Measurements from ENCODE around the gene PTHLH. TPM values are rescaled to one million over a fixed set of nuclear protein-coding genes. Genes with fewer than 3 reads are reported as not detected.

Gene PTHLH
- total and polyA plus RNA-seq, 2 experiments from 2014 or later = not detected

GRCh38 chr12:27982385-27982784 is 9.9 kb upstream of the PTHLH start:
- ATAC-seq (no peak), DNase-seq (ENCODE audit: low spot score) (no peak)
- Histone ChIP-seq H3K27me3 (ENCODE audit: insufficient read depth) (peaks cover 26% of the 10 kb centered on the region), H3K4me1 (ENCODE audit: insufficient read depth) (peaks cover 12% of the 10 kb centered on the region), H3K79me2 (replicated peaks; ENCODE audit: insufficient read depth) (no peaks in the 10 kb centered on the region), H3K4me2 (no peak overlapping the region), H3F3A (replicated peaks; ENCODE audit: low read depth) (no peaks in the 10 kb centered on the region), H3K36me3 (ENCODE audit: insufficient read depth) (no peaks in the 10 kb centered on the region), H4K20me1 (replicated peaks; ENCODE audit: insufficient read depth) (no peaks in the 10 kb centered on the region), H2AFZ (no peak overlapping the region), H3K9me2 (ENCODE audit: insufficient read depth) (no peaks in the 10 kb centered on the region), H3K4me3 (no peak overlapping the region), H3K27ac (ENCODE audit: low read depth) (no peak overlapping the region)
- Mint-ChIP-seq H3K4me1 (no peaks in the 10 kb centered on the region), H3K27me3 (ENCODE audit: insufficient read depth, low read depth, poor library complexity) (peaks cover 11% of the 10 kb centered on the region), H3K9me3 (no peaks in the 10 kb centered on the region), H3K36me3 (ENCODE audit: low read depth) (no peaks in the 10 kb centered on the region), H3K27ac (no peak overlapping the region), H3K4me3 (no peak overlapping the region)
- TF ChIP-seq NANOG (IDR thresholded peaks at IDR 0.05; ENCODE audit: borderline replicate concordance) = no peak
- TF ChIP-seq JUNB (IDR thresholded peaks at IDR 0.05; ENCODE audit: unreplicated experiment) = no peak
- TF ChIP-seq ZNF331 (CRISPR knock-in tag; IDR thresholded peaks at IDR 0.05; ENCODE audit: low read depth) = no peak
- TF ChIP-seq EZH2phosphoT487 (IDR thresholded peaks at IDR 0.05; ENCODE audit: unreplicated experiment) = no peak
- TF ChIP-seq CTCF (conservative IDR thresholded peaks at IDR 0.05; ENCODE audit: low read depth in 2 of 2) = no peak
- no peak for TF ChIP-seq CREB1 (CRISPR knock-in tag; IDR thresholded peaks at IDR 0.05; ENCODE audit: low read depth)

GRCh38 chr12:27981874-27982273 is 9.3 kb upstream of the PTHLH start:
- Mint-ChIP-seq H3K36me3 (ENCODE audit: low read depth) (no peaks in the 10 kb centered on the region), H3K27me3 (ENCODE audit: insufficient read depth, low read depth, poor library complexity) (peaks cover 15% of the 10 kb centered on the region), H3K27ac (no peak overlapping the region), H3K4me1 (no peaks in the 10 kb centered on the region), H3K9me3 (no peaks in the 10 kb centered on the region), H3K4me3 (no peak overlapping the region)
- peaks cover 12% of the 10 kb centered on the region for H3K4me1 ChIP-seq (ENCODE audit: insufficient read depth)
- DNase-seq (ENCODE audit: low spot score) (no peak), ATAC-seq (no peak)
- no peak overlapping the region for H3K4me2 ChIP-seq
- no peak overlapping the region for H2AFZ ChIP-seq
- H3F3A ChIP-seq (replicated peaks; ENCODE audit: low read depth) = no peaks in the 10 kb centered on the region
- H3K9me2 ChIP-seq (ENCODE audit: insufficient read depth) = no peaks in the 10 kb centered on the region
- H3K27me3 ChIP-seq (ENCODE audit: insufficient read depth) = peaks cover 31% of the 10 kb centered on the region
- H4K20me1 ChIP-seq (replicated peaks; ENCODE audit: insufficient read depth) = no peaks in the 10 kb centered on the region
- H3K4me3 ChIP-seq = no peak overlapping the region
- TF ChIP-seq ETS1 (IDR thresholded peaks at IDR 0.05) (no peak), NANOG (IDR thresholded peaks at IDR 0.05; ENCODE audit: borderline replicate concordance) (no peak), CTCF (conservative IDR thresholded peaks at IDR 0.05; ENCODE audit: low read depth in 2 of 2) (no peak), EZH2phosphoT487 (IDR thresholded peaks at IDR 0.05; ENCODE audit: unreplicated experiment) (no peak), CREB1 (CRISPR knock-in tag; IDR thresholded peaks at IDR 0.05; ENCODE audit: low read depth) (no peak), STAT1 (IDR thresholded peaks at IDR 0.05; ENCODE audit: unreplicated experiment) (no peak), ZNF114 (CRISPR knock-in tag; IDR thresholded peaks at IDR 0.05) (no peak)
- no peak overlapping the region for H3K27ac ChIP-seq (ENCODE audit: low read depth)
- H3K79me2 ChIP-seq (replicated peaks; ENCODE audit: insufficient read depth) = no peaks in the 10 kb centered on the region
- no peaks in the 10 kb centered on the region for H3K36me3 ChIP-seq (ENCODE audit: insufficient read depth)

Data from GM23338 (cell line).